Midbrain (tissue), 1 donor: ENCODE results near the gene TMTC2.
A peak's percentile ranks its signal among the peaks of the same experiment; 100 is the strongest.
"Not testable (repeated sequence)": the region's sequence is repeated elsewhere in the genome, so short reads cannot be mapped to it uniquely, and the experiment has no call there.

ENCODE experiments used
- DNase-seq: peaks from one replicate; lab custom pipeline; 2025; lab: John Stamatoyannopoulos, UW

The TMTC2 gene

DNA sequence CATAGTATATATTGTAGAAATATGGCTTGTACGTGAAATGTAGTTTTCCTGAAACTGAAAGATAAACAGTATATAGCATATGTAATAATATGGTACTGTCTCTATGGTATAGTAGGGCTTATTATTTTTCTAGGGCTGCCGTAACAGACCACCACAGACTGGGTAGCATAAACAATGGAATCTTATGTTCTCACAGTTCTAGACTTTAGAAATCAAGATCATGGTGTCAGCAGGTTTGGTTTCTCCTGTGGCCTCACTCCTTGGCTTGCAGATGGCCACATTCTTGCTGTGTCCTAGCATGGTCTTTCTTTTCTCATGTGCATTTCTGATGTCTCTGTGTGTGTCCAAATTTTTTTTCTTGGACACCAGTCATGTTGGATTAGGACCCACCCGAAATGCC, 155.8 kb downstream of the TMTC2 start:
- DNase-seq = no peak

DNA sequence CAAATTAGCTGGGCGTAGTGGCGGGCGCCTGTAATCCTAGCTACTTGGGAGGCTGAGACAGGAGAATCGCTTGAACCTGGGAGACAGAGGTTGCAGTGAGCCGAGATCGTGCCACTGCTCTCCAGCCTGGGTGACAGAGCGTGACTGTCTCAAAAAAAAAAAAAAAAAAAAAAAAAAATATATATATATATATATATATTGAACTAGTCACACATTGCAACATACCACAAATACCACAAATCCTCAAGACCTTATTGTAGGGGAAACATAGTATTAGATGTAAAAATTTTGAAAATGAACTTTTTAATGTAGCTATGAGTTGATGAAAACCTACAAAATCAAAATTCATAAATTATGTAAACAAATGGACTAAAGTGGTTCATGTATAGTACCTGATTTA, 158.4 kb downstream of the TMTC2 start:
- not testable (repeated sequence) for DNase-seq

DNA sequence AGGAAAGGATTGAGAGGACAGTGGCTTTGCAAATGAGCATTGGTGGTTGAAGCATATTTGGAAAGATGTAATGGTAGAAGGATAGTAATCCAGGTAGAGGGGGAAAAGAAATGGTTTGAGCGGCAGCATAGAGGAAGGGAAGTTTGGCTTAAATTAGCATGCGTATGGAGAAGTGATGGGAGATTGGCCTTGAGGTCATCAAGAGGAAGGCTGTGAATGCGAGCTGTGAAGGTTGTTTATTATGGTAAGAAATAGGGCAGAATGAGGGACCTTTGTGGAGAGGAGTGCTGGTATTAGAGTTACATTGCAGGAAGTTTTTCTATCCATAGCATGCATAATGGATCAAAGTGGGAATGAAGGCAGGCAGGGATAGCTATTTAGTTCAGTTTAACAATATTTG, 162.1 kb downstream of the TMTC2 start:
- DNase-seq = no peak

DNA sequence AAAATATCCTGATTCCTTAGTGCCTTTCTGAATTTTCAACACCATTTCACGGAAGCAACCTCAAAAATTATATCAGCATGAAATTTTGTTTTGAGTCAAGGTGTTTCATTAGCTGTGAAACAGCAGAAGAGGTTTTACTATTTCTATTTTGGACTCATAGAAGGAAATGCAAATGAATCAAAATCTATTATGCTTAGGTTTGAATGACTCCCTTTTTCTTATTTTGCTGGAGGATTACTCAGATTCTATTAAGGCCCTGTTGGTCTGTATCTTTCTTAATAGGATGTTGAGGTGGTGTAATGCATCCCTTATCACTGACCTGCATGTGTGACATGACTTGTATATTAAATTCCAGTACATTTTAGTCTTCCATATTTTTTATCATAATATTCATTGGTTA, 165.8 kb downstream of the TMTC2 start:
- DNase-seq = no peak

DNA sequence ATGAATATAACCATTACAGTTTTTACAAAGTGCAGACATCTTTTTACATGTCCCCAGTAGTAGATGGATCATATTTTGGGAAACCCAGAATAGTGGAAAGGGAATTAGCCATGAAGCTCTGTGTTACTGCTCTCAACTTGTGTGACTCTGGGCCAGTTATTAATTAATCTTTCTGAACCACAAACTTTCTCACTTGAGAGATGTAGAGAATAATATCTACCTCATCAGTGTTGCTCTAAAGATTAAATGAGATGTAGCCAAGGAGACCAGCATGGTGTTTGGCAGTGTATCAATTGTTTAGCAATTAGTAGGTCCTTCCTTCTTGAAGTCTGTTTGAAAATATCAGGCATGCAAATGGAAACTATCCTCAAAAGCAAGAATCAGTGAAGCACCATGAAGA, 169.2 kb downstream of the TMTC2 start:
- no peak for DNase-seq

DNA sequence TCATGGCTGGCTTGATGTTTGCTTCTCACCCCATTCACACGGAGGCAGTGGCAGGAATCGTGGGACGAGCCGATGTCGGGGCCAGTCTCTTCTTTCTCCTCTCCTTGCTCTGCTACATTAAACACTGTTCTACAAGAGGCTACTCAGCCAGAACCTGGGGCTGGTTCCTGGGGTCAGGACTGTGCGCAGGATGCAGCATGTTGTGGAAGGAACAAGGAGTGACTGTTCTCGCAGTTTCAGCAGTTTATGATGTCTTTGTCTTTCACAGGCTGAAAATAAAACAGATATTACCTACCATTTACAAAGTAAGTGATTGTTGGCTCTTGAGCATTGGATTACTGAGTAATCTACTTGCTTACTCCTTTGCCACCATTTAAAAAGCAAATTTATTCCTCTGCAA, 170.6 kb downstream of the TMTC2 start:
- no peak for DNase-seq

DNA sequence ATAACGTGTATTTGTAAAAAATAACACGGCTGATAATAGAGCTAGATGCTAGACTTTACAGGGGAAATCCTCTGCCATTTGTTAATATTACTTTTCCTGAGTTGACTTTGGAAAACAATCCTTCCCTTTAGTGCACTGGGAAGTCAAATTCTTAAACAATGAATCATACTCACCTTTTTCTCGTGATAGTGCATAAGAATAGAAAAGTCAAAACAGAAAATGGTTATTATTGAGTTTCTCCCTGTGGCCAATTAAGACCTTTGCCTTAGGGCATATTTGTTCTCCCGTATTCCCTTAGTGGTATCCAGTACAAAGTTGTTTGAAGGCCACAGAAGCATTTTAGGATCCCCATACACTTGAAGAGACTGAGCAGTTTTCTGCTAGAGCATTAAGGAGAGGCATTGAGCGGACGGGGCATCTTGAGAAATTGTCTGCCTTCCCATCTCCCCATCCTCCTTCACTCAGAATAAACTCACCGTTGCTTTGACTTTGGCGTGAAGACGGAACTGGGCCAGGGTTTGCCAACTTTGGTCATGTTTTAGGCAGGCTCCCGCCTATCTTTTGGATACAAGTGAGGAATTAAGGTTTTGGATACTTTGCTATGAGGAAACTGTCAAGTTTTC, 171.3 kb downstream of the TMTC2 start:
- DNase-seq = no peak

DNA sequence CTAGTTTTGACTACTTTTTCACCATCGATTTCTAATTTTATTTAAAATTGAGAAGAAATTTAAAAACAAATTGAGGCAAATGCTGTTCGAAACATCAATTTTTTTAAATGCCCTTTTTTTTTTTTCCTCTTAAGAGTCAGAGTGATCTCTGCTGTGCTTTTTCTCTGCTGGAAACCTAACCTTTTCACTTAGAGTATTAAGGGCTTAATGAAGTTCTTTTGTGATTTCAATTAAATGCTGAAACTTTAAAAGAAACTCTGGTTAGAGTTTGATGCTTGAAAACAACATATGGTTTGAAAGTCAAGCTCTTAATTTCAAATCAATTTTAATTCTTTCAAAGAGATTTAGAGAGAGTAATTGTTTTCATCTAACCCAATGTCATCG, 171.8 kb downstream of the TMTC2 start:
- no peak for DNase-seq

DNA sequence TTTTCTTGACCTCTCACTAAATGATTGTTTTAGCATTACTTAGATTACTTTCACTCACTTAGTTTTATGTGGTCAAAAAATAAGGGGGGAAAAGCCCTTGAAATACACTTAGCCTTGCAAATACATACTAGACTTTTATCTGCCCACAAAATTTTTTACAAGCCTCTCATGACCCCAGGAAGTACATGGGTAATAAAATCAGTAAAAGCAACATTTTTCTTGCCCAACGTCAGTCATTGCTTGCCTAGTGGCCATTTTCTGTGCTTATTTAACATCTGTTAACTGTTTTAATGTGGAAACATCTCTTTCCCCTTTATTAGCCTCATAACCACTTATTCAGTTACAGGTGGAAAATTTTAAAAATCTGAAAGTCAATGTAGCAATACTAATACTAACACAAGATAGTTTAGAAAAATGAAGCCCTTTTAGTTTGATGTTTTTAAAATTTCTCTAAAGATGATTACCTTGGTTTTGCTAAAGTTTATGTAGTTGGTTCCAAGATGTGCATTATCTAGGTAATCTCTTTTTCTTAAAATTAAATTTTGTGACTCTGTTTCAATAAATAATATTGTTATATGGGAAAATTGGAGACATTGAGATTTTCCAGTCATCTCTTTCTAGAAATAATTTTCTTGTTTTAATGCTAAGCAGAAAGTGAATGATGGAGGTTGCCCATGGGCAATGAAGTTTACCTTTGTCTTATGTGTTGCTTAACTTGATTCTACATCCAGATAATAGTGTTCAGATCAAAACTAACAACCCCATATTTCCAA, 175.5 kb downstream of the TMTC2 start:
- DNase-seq = no peak

DNA sequence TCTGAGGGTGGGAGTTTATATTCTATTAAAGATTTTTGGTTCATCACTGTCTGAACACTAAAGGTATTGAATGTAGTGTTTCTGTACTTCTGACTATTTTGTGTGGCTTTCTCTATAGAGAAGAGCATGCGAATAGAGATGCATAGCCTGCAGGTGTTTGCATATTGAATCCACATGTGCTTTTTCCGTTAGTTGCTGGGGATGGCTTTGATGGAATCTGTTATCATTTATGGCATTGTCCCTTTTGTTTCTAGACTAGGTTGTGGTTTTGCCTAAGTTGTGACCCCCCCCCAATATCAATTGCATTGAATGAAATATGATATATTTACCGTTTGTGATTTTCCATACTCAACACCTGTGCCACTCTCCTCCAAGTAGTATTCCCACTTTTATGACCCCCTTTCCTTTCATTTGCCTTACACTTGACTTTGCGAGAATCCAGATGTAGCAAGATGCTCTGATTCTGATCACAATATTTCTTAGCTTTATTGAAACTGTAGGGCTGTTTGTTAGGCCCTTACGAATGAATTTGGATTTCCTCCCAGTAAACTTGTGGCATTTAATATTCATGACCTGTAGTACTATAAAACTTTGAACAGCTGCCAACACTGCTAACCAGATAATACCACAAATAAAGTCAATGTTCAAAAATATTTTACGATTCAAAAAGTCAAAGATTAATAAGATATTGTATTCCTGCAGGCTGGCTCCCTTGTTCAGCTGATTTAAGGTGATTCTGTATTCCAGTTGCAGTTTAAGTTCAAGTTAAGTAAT, 176.4 kb downstream of the TMTC2 start:
- DNase-seq = no peak

DNA sequence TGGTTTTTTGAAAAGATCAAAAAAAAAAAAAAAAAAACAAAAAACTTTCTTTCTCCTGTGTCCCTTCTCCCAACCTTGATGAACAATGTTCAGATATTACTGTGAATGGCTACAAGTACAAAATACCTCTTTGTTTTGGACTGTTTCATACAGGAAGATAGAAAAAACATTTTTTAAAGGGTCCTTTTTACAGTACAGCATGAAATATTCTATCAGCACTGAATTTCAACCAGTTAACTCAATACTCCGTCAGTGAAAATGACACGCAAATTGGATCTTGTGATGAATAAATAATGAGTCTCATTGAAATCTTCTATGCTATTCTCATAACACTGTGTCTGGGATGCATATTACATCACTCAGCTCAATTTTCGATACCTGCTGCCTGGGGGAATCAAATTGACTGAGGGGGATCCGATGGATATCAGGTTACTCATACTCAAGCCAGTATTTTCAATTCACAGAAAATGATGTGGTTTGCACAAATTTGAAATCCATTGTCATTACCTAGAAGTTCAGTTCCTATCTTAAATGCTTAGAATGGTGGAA, 179.6 kb downstream of the TMTC2 start:
- no peak for DNase-seq

DNA sequence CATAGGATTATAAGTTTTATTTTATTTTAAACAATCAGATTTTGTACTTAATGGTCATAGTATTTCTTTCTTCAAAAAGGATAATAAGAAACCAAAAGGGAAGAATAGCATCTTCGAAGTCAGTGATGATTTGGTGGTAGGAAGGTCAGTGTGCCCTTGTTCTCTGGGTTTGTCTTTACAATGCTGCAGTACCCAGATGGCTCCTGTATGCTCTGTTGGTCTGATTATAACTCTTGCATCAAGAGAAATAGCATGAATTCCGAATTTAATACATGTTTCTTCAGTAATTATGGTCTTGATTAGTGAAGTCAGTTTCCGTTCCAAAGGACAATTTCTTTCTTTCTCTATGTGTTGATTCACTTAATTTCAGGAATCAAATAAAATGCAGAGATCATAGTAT, 180.2 kb downstream of the TMTC2 start:
- DNase-seq = peak; percentile 27

DNA sequence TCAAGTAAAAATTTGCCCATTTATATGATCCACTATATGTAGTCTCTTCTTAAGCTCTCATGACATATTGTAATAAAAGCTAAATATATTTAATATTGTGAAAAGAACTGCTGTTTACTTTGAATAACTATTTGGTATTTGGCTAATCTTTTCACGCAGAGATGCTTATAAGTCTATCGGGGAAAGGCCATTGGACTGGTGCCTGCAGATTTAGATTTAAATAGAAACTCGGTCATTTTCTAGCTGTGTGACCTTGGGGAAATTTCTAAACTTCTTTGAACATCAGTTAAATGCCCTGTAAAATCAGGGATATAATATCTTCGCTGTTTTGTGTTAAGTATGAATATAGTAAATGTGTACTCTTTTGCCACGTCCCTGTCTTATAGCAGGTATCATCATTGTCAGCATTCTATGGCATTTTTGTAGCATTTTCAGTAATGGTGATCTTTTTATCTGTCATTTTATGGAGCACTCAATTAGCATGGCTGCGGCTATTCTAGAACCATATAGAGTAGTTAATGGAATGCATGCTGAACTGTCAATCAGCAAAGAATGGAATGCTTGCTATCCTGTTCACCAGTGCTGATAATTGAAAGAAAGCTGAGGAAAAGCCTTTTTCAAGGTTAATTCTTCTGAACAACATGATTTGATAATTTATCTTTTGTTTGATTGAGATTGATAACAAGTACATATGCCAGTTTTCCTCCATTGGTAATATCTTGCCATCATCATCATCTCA, 181.2 kb downstream of the TMTC2 start:
- no peak for DNase-seq

DNA sequence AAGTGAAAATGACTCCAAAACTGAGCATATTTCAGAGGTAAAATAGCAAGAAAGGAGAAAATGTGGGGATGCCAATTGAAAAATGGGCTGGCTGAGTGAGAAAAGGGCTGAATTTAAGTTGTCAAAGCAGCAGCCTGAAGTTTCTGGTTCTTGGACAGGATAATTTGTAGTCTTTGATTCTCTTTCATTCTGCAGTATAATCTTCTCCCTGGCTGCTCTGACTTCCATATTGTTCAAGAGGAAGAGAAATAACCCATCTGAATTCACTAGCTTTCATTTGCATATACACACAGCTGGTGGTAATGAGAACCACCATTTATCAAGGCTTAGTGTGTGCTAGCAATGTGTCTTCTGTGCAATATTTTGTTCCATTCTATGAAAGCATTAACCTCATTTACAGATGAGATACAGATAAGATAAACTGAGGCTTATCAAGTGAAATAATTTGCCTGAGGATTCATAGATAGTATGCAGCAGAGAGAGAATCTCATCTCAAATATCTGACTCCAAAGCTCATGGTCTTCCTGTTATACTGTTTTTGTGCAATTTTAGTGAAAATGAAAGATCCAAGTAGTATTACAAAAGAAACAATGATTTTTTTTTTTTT, 184.2 kb downstream of the TMTC2 start:
- DNase-seq = peak; percentile 52

DNA sequence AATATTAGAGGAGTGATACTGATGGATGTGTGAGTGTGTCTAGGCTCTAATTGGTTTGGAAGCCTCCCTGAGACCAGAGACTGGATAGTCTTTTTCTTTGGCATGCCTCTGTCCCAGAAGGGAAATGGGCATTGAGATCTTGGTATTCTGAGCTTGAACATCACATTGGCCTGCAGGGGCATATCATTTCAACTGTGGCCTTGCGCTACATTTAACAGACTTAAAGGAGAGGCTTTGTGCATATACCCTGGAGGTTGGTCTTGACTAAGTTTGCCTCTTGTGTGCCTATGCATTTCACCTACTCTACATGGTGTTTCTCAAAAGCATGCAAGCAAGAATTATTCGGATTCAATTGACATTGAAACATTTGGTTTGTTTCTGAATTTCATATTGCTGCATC, 185.4 kb downstream of the TMTC2 start:
- DNase-seq = no peak

DNA sequence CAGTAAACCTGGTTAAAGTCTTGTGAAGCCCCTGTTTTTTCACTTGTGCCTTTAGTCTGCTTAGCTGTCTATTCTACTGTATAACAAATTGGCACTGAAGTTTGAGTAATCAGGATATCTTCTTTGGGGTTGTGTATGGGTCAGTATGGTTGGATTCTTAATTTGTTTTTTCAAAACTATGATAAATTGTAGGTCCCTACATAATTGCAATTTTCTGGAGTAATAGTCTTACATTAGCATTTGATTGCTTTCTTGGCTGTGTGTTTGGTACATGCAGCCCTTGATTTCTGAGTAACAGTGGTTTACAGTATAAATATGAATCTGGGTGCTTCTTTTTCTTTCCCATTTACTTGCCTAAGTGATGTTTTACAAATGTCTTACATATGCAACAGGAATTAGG, 186.6 kb downstream of the TMTC2 start:
- no peak for DNase-seq

DNA sequence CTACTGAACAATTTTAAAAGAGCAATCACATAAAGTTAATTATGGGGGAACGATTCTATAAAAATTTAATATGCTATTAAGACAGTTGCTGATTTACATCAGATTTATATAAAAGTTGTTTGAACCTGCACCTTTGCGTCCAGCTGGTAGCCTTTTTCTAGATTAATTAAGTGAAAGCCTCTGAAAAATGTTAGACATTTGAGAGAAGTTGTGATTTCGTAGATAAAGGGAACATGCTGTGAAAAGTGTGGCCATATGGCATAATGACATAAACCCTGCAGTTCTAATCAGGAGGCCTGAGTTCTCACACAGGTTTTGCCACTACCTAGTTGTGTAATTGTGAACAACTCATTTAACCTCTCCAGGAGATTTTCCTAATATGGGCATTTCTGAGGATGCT, 187.2 kb downstream of the TMTC2 start:
- DNase-seq = no peak

DNA sequence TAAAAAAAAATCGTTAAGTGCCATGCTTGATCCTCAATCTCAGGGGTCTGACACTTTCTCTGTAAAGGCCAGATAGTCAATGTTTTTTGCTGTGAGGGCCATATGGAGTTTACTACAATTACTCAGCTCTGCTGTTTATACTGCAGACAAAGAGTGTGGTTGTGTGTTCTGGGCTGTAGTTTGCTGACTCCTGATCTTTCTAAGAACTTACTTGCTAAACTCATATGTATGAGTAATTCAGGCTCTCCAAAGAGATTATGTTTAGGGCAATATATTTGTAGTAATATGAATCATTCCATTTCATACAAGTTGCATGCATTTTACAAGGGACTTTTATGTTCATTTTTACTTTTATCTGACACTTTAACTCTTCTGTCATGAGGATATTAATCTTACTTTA, 188.2 kb downstream of the TMTC2 start:
- DNase-seq = peak; percentile 38

DNA sequence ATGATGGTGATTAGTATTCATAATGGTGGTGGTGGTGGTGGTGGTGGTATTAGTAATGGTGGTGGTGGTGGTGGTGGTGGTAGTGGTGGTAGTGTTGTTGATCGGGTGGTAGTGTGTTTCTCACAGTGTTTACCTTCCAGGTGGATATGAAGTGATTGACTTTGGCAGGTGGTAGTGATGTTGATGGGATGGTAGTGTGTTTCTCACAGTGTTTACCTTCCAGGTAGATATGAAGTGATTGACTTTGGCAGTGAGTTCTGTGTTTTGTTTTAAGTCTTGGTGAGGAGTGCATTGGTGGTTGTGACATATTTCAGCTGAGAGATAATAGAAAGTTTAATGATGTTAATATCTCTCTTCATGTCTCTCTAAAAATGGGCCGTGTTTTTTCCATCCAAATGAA, 189.4 kb downstream of the TMTC2 start:
- no peak for DNase-seq

DNA sequence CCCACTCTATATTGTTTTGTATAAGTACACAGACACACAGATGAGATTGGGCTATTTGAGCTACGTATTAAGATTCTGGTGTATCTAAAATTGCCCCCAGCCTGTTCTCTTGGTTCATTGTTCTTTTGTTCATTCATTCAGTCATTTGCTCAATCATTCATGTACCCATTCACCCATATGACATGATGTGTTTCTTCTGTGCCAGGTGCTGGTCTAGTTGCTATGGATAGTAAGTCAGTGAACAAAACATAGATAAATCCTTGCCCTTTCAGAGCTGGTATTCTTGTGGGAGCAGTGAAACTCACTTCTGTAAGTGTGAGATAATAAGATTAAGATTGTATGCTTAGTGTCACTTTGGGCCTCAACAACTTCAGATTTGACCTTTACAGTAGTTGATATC, 191.3 kb downstream of the TMTC2 start:
- no peak for DNase-seq

DNA sequence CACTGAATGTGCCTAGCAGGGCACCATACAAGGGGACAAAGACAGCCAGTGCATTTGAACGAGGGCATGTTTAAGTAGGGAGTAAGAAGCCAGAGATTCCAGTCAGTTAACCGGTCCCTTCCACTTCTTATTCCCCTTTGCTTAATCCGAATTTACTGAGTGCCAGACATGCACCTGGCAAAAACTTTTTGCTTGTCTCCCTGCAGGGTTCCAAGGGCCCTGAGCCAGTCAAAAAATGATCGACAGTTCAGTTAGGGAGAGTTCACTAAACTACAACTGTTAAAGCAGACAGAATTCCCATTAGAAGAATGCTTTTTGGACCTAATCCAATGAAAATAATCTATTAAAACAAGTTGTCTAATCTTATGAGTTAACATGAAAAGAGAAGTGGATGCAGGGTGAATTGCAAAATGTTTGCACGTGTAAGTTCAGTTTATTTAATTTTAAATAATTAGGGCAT, 193.8 kb downstream of the TMTC2 start:
- DNase-seq = no peak
